ENCODE results near the gene TMEM86B. TPM values are rescaled to one million over a fixed set of nuclear protein-coding genes. Genes with fewer than 3 reads are reported as not detected.

The TMEM86B gene
- total RNA-seq, 4 donors from 2014 or later: 0.65 to 3.5 (median 2.5) TPM

- TF ChIP-seq CTCF (IDR thresholded peaks at IDR 0.05): no peak
- no peak for DNase-seq (ENCODE audit: low spot score)
- ATAC-seq (ENCODE audit: low FRiP score): no peak
Observed at GRCh38 chr19:55241143-55241934, 12.8 kb upstream of the TMEM86B start.

- ATAC-seq (ENCODE audit: low FRiP score): no peak
- no peak for DNase-seq (ENCODE audit: low spot score)
- no peak for TF ChIP-seq CTCF (IDR thresholded peaks at IDR 0.05)
Observed at GRCh38 chr19:55240713-55241020, 12.1 kb upstream of the TMEM86B start.

- ATAC-seq (ENCODE audit: low FRiP score) (no peak), DNase-seq (ENCODE audit: low spot score) (no peak)
- TF ChIP-seq CTCF (IDR thresholded peaks at IDR 0.05): no peak
Observed at GRCh38 chr19:55239004-55239403, 10.4 kb upstream of the TMEM86B start.

GRCh38 chr19:55238030-55238429 lies 9.5 kb upstream of the TMEM86B start:
- DNase-seq (ENCODE audit: low spot score) (no peak), ATAC-seq (ENCODE audit: low FRiP score) (no peak)
- TF ChIP-seq CTCF (IDR thresholded peaks at IDR 0.05): no peak

GRCh38 chr19:55232986-55233385 lies 4.4 kb upstream of the TMEM86B start:
- ATAC-seq (ENCODE audit: low FRiP score): no peak
- TF ChIP-seq CTCF (IDR thresholded peaks at IDR 0.05): no peak
- no peak for DNase-seq (ENCODE audit: low spot score)

- DNase-seq (ENCODE audit: low spot score) (no peak), ATAC-seq (ENCODE audit: low FRiP score) (no peak)
- TF ChIP-seq CTCF (IDR thresholded peaks at IDR 0.05): no peak
Observed at GRCh38 chr19:55232286-55232602, 3.7 kb upstream of the TMEM86B start.
